Measurements from ENCODE around the gene EEF1B2.
"Not testable (repeated sequence)": the region's sequence is repeated elsewhere in the genome, so short reads cannot be mapped to it uniquely, and the experiment has no call there.

- TF ChIP-seq CTCF, POLR2A (IDR thresholded peaks at IDR 0.05): not testable (repeated sequence)
Observed at GRCh38 chr2:206181526-206181925, 21.8 kb downstream of the EEF1B2 start.

All from adrenal gland (tissue), 5 donors.